Dedifferentiated amniotic fluid mesenchymal stem cell (primary cell): ENCODE data around the gene FBXL16.

Source experiments
- DNase-seq: peaks from one replicate; pipeline ENCODE4 v3.0.0-alpha.2; 2016; ENCODE audit errors: extremely low spot score

Gene FBXL16

DNA sequence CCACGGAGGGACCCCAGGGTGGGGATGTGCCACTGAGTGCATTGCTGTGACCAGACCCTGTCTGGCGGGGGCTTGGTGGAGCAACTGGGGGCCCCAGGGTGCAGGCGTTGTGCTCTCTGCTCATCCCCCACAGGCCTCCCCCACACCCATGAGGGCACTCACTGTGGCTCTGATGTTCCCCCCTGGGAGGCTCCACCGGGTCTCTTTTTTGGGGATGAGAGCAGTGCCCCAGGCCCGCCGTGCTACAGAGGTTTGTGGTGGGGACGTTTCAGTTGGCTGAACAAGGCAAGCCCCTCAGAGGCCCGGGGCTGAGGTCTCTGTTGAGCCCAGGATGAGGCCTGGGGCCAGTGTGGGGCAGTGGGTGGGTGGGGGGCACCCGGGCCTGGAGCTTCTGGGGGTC lies 18.1 kb upstream of the FBXL16 start:
- no peak for DNase-seq

- no peak for DNase-seq
Measured at GRCh38 chr16:722835-723633, 17.4 kb upstream of the FBXL16 start.

DNA sequence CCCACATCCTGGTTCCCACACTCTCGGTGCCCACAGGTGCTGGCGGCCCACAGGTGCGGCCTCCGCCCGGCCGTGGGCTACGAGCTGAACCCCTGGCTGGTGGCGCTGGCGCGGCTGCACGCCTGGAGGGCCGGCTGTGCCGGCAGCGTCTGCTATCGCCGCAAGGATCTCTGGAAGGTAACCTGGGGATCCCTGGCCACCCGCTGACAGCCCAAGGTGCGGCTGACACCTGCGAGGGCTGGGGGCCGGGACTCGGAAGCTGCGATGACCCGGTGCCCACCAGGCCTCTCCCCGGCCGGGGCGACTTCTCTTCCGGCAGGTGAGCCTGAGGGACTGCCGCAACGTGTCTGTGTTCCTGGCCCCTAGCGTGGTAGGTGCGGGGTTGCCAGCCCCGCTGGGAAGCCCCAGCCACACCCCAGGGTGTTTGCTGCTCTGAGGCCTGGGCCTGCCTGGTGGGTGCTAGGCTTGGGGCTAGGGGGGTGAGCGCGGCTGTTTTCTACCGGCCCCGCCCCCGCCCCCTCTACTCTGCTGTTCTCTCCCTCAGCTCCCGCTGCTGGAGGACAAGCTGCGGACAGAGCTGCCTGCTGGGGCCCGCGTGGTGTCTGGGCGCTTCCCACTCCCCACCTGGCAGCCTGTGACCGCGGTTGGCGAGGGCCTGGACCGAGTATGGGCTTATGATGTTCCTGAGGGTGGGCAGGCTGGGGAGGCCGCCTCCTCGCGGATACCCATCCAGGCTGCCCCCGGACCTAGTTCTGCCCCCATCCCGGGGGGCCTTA lies 16.4 kb upstream of the FBXL16 start:
- DNase-seq, result no peak

DNA sequence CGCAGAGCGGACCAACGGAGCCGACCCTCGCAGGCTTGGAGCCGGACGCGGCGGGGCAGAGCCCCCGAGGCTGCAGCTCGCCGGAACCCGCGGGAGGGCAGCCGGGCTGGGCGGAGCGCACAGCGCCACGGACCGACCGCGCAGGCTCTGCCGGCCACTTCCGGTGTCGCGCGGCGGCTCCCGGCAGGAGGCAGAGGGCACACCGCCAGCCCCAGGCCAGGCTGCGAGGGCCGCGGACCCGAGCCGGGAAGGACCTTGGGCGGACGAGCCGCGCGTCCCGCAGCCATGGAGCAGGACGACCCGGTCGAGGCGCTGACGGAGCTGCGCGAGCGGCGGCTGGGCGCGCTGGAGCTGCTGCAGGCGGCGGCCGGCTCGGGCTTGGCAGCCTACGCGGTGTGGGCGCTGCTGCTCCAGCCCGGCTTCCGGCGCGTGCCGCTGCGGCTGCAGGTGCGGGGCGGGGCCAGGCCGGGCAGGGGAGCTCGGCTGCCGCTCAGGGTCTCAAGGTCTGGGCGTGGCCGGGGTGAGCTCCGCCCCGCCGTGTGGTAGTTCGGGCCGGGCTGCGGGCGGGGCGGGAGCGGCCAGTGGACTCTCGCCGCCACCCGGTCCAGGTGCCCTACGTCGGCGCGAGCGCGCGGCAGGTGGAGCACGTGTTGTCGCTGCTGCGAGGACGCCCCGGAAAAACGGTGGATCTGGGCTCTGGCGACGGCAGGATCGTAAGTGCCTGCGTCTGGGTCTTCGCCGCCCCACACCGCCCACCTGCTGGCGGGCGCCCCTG lies 15.6 kb upstream of the FBXL16 start, which contains the start of gene ANTKMT:
Gene ANTKMT (plus strand): TSS at position 157 of the 775 bp plus-strand sequence. CDS start 129 bp downstream, at position 286.
- DNase-seq, result peak; percentile 49

DNA sequence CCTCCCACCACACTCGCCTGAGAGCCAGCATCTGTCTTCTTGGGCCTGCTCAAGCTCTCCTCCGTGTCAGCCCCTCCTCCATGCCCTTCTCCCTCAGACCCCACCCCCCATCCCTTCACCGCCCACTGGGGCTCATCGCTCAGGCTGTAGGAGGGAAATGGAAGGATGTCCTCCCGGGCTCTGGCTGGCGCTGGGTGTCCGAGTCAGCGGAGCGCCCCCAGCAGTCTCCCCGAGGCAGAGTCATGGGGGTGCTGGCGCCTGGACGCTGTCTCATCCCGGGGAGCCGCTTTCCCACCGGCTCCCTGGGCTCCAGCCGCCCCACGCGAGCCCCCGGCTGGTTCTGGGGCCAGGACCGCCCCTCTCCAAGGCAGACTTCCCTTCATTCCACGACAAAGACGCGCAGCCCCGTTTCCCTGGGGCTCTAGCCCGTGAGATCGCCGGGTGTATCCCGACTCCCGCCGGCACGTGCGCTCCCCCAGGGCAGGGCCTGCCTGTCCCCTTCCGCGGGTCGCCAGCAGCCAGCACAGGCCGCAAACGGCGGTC lies 14.9 kb upstream of the FBXL16 start:
- peak; percentile 19 for DNase-seq

- no peak for DNase-seq
Measured at GRCh38 chr16:719815-720446, 14.3 kb upstream of the FBXL16 start.

GRCh38 chr16:718922-719321 lies 13.3 kb upstream of the FBXL16 start:
- DNase-seq, result no peak

- DNase-seq, result no peak
Measured at GRCh38 chr16:718389-718788, 12.8 kb upstream of the FBXL16 start.

- no peak for DNase-seq
Measured at GRCh38 chr16:717450-718245, 12.0 kb upstream of the FBXL16 start.

- no peak for DNase-seq
Measured at GRCh38 chr16:716768-717325, 11.2 kb upstream of the FBXL16 start.

- DNase-seq, result no peak
Measured at GRCh38 chr16:716200-716568, 10.6 kb upstream of the FBXL16 start.

GRCh38 chr16:715477-716199 lies 10.0 kb upstream of the FBXL16 start:
- DNase-seq, result no peak

- peak; percentile 76 for DNase-seq
Measured at GRCh38 chr16:714558-715476, 9.2 kb upstream of the FBXL16 start, which contains the start of gene METRN. TSS of gene METRN (plus strand) at chr16:715118. CDS start at chr16:715290, 172 bp downstream.

- no peak for DNase-seq
Measured at GRCh38 chr16:714079-714478, 8.5 kb upstream of the FBXL16 start.

DNA sequence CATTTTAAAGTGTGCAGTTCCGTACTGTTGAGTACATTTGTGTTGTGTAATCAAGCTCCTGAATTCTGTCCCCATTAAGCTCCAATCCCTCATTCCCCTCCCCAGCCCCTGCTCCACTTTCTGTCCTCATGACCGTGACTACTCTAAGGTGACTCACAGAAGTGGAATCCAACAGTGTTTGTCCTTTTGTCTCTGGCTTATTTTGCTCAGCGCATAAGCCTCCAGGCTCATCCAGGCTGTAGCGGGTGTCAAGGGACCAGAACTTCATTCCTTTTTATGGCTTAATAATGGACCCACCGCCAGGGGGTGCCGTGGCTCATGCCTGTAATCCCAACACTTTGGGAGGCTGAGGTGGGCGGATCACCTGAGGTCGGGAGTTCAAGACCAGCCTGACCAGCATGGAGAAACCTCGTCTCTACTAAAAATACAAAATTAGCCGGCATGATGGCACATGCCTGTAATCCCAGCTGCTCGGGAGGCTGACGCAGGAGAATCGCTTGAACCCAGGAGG lies 7.2 kb upstream of the FBXL16 start:
- peak; percentile 78 for DNase-seq

GRCh38 chr16:711548-712320 lies 6.1 kb upstream of the FBXL16 start:
- DNase-seq, result peak; percentile 25

- no peak for DNase-seq
Measured at GRCh38 chr16:711084-711483, 5.5 kb upstream of the FBXL16 start.
